HG02571 (cell line): ENCODE results near the gene CAPN7.

Experiments used
- ATAC-seq: cut with Tn5 transposase; IDR thresholded peaks from one replicate; pipeline ENCODE4 v1.9.1; 2021; ENCODE audit warnings: mild to moderate bottlenecking, moderate library complexity; ENCODE audit not compliant: unreplicated experiment

CAPN7 gene

GRCh38 chr3:15272426-15273196, 66.6 kb downstream of the CAPN7 start:
- ATAC-seq, result no peak

GRCh38 chr3:15273227-15273626, 67.2 kb downstream of the CAPN7 start:
- no peak for ATAC-seq

DNA sequence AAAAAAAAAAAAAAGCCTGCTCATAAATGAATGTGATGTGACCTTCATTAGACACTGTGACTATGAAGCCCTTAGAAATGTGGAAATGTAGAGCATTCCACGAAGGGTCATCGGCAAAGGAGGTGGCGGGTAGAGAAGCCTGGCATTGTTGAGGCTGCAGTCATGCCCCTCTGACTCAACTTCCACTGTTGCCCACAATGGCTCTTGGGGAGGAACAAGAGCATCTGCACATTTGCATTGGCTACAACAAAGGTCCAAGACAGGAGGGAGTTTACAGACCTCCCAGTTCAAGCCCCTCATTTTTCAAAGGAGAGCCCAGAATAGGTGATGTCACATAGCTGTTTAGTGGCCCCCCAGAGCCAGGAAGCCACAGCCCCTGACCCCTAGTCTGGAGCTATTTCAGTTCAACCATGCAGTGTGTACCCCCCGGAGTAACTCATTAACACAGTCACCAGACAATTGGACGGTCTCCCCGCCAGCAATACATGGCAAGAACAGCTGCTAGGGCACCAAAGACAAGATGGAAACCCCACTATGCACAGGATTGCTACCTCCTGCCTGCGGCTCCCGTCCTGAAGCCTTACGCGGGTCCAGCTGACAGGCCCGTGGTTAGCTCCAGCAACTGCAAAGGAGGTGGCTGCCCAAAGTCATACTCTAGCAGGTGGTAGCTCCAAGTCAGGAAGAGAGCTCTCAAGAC, 70.1 kb downstream of the CAPN7 start:
- ATAC-seq, result no peak

- ATAC-seq, result no peak
These were observed 71.9 kb downstream of the CAPN7 start for GRCh38 chr3:15277861-15278500.

GRCh38 chr3:15279205-15279604, 73.2 kb downstream of the CAPN7 start:
- no peak for ATAC-seq

- ATAC-seq, result no peak
These were observed 73.8 kb downstream of the CAPN7 start for GRCh38 chr3:15279671-15280402.

- no peak for ATAC-seq
These were observed 74.9 kb downstream of the CAPN7 start for GRCh38 chr3:15280853-15281532.

GRCh38 chr3:15281817-15282216, 75.8 kb downstream of the CAPN7 start:
- no peak for ATAC-seq

DNA sequence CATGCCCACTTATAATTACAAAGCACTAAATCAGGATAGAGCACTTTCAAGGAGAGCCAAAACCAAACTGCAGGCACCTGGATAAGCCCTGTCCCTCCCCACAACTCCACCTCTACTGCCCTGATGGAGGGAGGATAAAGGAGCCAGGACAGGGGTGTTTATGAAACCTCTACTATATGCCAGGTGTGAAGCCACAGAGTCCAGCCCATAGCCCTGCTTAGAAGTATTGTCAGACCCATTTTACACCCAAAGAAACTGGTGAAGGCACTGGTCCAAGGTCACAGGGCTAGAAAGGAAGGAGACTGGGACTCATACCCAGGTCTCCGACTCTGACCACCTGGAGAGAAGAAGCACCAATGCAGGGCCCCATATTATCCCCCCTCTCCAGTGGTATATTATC, 77.7 kb downstream of the CAPN7 start:
- ATAC-seq, result no peak

- no peak for ATAC-seq
These were observed 78.3 kb downstream of the CAPN7 start for GRCh38 chr3:15284121-15284889.

DNA sequence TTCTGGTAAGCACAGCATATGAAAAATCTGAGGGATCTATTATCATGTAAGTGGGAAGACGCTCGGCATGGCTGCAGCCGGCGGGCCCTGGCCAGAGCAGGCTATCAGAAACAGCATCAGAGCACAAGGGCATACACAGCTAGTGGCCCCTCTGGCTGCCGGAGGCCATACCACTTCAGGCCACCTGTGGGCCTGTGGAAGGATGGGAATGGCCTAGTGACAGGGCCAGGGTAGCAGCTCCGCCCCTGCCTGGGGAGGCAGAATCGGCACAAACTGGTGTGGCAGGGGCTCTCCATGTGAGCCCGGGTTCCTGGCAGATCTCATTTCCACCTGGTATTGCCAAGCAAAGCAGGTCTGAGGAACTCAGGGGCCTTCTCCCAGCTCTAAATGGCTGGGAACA, 80.0 kb downstream of the CAPN7 start:
- no peak for ATAC-seq

DNA sequence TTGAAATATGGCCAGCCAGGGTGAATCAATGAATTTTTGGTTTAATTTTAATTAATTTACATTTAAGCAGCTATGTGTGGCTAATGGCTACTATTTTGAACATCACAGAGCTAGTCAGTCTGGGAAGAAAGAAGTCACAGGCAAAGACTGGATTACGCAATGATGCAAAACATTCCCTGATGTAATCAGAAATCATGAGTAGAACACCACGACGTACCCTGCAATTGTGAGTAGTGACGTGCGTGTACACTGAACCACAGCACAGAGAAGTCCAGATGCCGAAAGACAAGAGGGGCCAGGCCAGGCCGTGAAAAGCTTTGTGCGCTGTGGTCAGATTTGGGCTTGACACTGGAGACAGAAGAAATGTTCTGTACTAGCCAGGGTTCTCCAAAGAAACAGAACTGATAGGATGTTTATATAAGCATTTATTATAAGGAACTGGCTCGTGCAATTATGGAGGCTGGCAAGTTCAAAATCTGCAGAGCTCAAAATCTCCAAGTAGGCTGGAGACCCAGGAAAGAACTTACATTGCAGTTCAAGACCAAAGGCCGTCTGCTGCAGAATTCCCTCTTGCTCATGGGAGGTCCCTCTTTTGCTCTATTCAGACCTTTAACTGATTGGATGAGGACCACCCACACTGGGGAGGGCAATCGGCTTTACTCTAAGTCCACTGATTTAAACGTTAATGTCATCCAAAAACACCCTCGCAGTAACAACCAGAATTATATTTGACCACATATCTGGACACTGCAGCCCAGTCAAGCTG, 81.7 kb downstream of the CAPN7 start:
- ATAC-seq, result no peak

GRCh38 chr3:15288331-15289035, 82.4 kb downstream of the CAPN7 start:
- no peak for ATAC-seq

DNA sequence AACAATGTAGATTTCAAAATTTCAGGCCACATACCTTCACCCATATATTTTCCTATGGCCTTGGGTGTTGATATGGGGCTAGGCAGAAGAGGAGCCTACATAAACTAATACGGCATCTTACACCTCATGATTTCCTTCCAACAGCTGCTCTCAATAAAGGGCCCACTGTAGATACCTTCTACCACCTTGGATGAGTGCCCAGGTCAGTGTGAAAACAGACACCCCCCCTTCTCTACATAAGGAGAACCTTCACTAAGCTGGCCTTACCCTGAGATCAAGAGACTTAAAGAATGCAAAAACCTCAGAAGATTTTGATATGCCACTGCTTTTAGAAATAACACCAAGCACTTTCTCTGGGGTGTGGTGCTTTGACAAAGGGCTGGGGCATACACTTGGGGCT, 83.6 kb downstream of the CAPN7 start:
- no peak for ATAC-seq

DNA sequence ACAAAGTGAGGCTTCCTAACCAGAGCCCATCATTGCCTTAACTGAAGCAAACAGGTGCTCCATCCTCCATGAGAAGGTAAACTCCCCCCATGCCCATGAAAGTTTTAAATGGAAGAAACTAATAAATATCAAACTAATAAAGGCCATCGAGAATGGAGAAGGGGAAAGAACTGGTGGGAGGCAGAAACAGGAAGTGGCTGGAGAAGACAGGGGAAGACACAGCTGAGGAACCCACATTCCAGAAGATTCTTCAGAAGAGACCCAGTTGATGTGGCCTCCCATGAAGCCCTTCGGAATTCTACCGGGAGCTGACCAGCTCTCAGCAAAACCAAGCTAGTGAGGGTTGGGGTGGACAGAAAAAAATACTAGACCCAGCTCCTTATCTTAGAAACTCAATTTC, 84.7 kb downstream of the CAPN7 start:
- ATAC-seq, result no peak

DNA sequence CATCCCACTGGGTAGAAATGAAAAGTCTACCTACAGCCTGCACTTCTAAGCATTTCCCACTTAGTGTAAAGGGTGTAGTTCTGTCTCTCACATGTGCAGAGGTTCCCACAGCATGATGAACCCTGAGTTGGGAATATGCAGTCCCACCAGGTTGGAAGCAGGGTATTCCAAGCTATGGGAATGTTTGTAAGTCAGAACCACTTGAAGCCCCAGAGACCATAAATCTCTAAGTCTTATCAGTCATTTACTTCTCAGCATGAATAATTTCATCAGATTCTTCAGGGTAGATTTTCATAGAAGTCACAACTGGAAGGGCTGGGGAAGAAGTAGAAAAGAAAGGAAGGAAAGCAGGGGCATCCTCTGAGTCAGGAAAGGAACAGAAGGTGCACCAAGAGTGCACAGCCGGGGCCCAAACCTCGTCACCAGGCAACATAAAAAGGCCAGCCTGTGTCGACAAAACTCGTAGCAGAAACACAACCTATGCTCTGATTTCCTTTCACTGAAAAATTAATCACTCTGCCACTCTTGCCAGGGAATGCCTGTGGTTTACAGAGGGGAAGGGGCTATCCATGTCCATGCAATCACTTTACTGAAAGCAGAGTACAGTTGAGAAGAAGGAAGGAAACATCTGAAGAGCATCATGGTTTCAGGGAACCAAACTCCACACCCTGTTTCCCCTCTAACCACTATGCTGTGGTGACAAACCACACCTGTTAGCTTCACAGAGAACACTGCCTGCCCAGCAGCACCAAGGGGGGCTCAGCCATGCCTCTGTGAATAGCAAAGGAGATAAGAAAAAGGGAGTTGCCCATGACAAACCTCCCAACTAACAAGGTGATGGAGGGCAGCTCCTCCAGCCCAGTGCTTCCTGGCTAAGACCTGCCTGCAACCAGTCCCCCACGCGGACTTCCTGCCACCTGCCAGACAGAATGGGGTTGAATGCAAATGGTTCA, 85.8 kb downstream of the CAPN7 start:
- peak; percentile 79 for ATAC-seq

DNA sequence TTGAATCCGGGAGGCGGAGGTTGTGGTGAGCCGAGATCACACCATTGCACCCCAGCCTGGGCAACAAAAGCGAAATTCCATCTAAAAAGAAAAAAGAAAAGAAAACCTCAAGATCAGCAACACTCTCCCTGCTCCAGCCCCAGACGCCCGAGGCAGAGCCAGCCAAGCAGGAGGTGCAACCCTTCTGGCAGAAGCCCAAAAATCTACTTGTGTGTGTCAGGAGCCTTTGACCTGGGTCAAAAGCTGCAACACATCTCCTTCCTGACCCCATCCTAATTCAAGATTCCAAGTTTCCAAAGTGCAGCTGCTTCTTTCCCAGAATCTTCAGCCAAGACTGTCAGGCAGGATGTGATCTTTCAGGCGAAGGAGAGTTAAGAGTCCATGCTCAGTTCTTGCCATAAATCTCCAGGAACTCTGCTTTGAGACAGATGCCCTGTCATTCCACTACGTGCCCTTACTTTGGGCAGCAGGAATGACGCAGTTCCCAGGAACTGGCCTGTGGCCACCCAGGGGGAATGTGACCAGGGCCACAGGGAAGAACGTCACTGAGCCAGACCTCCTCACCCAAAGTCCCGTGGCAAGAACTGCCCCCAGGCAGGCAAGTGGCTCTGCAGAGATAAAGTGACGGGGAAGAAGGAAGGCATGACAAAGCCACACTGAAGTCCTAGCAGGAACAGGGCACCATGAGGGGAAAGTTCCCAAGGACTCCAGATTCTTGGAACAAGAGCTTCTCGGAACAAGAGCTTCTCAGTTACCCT, 86.9 kb downstream of the CAPN7 start:
- ATAC-seq, result no peak
